ENCODE data around the gene PCDHA12.

Gene PCDHA12

DNA sequence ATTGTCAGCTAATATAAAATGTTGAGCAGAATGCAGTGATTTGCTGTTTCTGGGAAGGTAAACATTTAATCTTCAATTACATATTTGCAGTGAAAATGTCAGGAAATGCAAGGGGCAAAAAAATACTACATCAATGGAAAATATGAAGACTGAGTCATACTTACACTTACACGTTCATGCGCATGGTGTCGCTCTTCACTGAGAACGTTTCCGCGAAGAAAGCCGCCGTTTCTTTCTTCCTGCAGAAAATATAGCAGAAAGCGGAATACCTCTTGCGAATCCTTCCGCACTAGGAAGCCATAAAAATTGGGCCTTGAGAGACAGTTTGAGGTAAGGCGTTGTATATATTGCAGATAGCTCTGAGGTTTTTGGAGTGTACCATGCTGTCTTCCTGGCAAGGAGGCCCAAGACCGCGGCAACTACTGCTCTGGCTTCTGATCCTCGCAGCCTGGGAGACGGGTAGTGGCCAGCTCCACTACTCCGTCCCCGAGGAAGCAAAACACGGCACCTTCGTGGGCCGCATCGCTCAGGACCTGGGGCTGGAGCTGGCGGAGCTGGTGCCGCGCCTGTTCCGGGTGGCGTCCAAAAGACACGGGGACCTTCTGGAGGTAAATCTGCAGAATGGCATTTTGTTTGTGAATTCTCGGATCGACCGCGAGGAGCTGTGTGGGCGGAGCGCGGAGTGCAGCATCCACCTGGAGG lies 6.9 kb downstream of the PCDHA12 start, which contains the start of gene PCDHA13:
Gene PCDHA13 (plus strand): TSS at position 236 of the 702 bp plus-strand sequence. CDS start 145 bp downstream, at position 381.
- Histone ChIP-seq H3K27me3 (ENCODE audit: low read length) (no peaks in the 10 kb centered on the region), H2AFZ (ENCODE audit: low read depth, low read length, severe bottlenecking) (no peak within 1 kb of the TSS), H3K4me3 (ENCODE audit: insufficient read depth, low read length, poor library complexity, severe bottlenecking) (no peak within 1 kb of the TSS), H3K79me2 (ENCODE audit: insufficient read depth, low read length) (no peaks in the 10 kb centered on the region), H3K4me2 (ENCODE audit: low read depth, low read length, poor library complexity, severe bottlenecking) (no peak within 1 kb of the TSS), H4K20me1 (ENCODE audit: low read depth, low read length) (no peaks in the 10 kb centered on the region), H3K27ac (ENCODE audit: low read depth, low read length) (no peak within 1 kb of the TSS), H3K9me3 (ENCODE audit: insufficient read depth, low read length) (no peaks in the 10 kb centered on the region), H3K36me3 (ENCODE audit: low read length) (no peaks in the 10 kb centered on the region), H3F3A (ENCODE audit: insufficient read depth) (no peaks in the 10 kb centered on the region; the same call in 1 of the 2 replicates), H3K9ac (ENCODE audit: low read length) (no peak within 1 kb of the TSS), H3K9me2 (replicated peaks; ENCODE audit: insufficient read depth, low read length) (no peaks in the 10 kb centered on the region)
- TF ChIP-seq EZH2phosphoT487 (conservative IDR thresholded peaks at IDR 0.05; ENCODE audit: low read length): no peak
- TF ChIP-seq, protein P1, sequence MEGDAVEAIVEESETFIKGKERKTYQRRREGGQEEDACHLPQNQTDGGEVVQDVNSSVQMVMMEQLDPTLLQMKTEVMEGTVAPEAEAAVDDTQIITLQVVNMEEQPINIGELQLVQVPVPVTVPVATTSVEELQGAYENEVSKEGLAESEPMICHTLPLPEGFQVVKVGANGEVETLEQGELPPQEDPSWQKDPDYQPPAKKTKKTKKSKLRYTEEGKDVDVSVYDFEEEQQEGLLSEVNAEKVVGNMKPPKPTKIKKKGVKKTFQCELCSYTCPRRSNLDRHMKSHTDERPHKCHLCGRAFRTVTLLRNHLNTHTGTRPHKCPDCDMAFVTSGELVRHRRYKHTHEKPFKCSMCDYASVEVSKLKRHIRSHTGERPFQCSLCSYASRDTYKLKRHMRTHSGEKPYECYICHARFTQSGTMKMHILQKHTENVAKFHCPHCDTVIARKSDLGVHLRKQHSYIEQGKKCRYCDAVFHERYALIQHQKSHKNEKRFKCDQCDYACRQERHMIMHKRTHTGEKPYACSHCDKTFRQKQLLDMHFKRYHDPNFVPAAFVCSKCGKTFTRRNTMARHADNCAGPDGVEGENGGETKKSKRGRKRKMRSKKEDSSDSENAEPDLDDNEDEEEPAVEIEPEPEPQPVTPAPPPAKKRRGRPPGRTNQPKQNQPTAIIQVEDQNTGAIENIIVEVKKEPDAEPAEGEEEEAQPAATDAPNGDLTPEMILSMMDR (IDR thresholded peaks at IDR 0.05; ENCODE audit: insufficient read depth, low read length, poor library complexity, severe bottlenecking): no peak

GRCh38 chr5:140882591-140882899 lies 7.4 kb downstream of the PCDHA12 start:
- Histone ChIP-seq H3K27ac (ENCODE audit: low read depth, low read length) (no peak overlapping the region), H2AFZ (ENCODE audit: low read depth, low read length, severe bottlenecking) (no peak overlapping the region), H3K36me3 (ENCODE audit: low read length) (no peaks in the 10 kb centered on the region), H4K20me1 (ENCODE audit: low read depth, low read length) (no peaks in the 10 kb centered on the region), H3K4me3 (ENCODE audit: insufficient read depth, low read length, poor library complexity, severe bottlenecking) (no peak overlapping the region), H3F3A (ENCODE audit: insufficient read depth) (no peaks in the 10 kb centered on the region; the same call in 1 of the 2 replicates), H3K9me3 (ENCODE audit: insufficient read depth, low read length) (no peaks in the 10 kb centered on the region), H3K27me3 (ENCODE audit: low read length) (no peaks in the 10 kb centered on the region), H3K9me2 (replicated peaks; ENCODE audit: insufficient read depth, low read length) (no peaks in the 10 kb centered on the region), H3K9ac (ENCODE audit: low read length) (no peak overlapping the region), H3K4me2 (ENCODE audit: low read depth, low read length, poor library complexity, severe bottlenecking) (no peak overlapping the region), H3K79me2 (ENCODE audit: insufficient read depth, low read length) (no peaks in the 10 kb centered on the region)
- TF ChIP-seq, protein P1 (IDR thresholded peaks at IDR 0.05; ENCODE audit: insufficient read depth, low read length, poor library complexity, severe bottlenecking): no peak
- no peak for TF ChIP-seq EZH2phosphoT487 (conservative IDR thresholded peaks at IDR 0.05; ENCODE audit: low read length)

DNA sequence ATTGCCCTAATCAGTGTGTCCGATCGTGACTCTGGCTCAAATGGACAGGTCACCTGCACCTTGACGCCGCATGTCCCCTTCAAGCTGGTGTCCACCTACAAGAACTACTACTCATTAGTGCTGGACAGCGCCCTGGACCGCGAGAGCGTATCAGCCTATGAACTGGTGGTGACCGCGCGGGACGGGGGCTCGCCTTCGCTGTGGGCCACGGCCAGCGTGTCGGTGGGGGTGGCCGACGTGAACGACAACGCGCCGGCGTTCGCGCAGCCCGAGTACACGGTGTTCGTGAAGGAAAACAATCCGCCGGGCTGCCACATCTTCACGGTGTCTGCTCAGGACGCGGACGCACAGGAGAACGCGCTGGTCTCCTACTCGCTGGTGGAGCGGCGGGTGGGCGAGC lies 8.3 kb downstream of the PCDHA12 start:
- H3K9ac ChIP-seq (ENCODE audit: low read length): no peak overlapping the region
- H3K9me2 ChIP-seq (replicated peaks; ENCODE audit: insufficient read depth, low read length): no peaks in the 10 kb centered on the region
- no peak for TF ChIP-seq EZH2phosphoT487 (conservative IDR thresholded peaks at IDR 0.05; ENCODE audit: low read length)
- TF ChIP-seq, protein P1 (IDR thresholded peaks at IDR 0.05; ENCODE audit: insufficient read depth, low read length, poor library complexity, severe bottlenecking): no peak
- no peaks in the 10 kb centered on the region for H3K9me3 ChIP-seq (ENCODE audit: insufficient read depth, low read length)
- no peaks in the 10 kb centered on the region for H3K36me3 ChIP-seq (ENCODE audit: low read length)
- no peak overlapping the region for H2AFZ ChIP-seq (ENCODE audit: low read depth, low read length, severe bottlenecking)
- no peak overlapping the region for H3K4me2 ChIP-seq (ENCODE audit: low read depth, low read length, poor library complexity, severe bottlenecking)
- no peaks in the 10 kb centered on the region for H4K20me1 ChIP-seq (ENCODE audit: low read depth, low read length)
- no peak overlapping the region for H3K27ac ChIP-seq (ENCODE audit: low read depth, low read length)
- no peaks in the 10 kb centered on the region for H3K79me2 ChIP-seq (ENCODE audit: insufficient read depth, low read length)
- no peaks in the 10 kb centered on the region; the same call in 1 of the 2 replicates for H3F3A ChIP-seq (ENCODE audit: insufficient read depth)
- no peaks in the 10 kb centered on the region for H3K27me3 ChIP-seq (ENCODE audit: low read length)
- H3K4me3 ChIP-seq (ENCODE audit: insufficient read depth, low read length, poor library complexity, severe bottlenecking): no peak overlapping the region
